ENCODE results near the gene IRF5. TPM values are rescaled to one million over a fixed set of nuclear protein-coding genes. Genes with fewer than 3 reads are reported as not detected.

Gene IRF5
- total and polyA plus RNA-seq, 4 donors: 4.3 to 6.2 (median 4.5) TPM

GRCh38 chr7:128921866-128922440, 15.8 kb upstream of the IRF5 start:
- Histone ChIP-seq H3K36me3 (ENCODE audit: control insufficient read depth in 4 of 4, insufficient read depth in 3 of 4, low read depth in 1 of 4, low read length in 3 of 4) (no peaks in the 10 kb centered on the region), H3K4me3 (ENCODE audit: low read depth in 1 of 3, low read length in 3 of 3) (no peak overlapping the region), H3K27ac (ENCODE audit: low read depth in 1 of 2, low read length in 2 of 2) (no peak overlapping the region), H3K4me1 (ENCODE audit: control insufficient read depth in 4 of 4, insufficient read depth in 4 of 4, low read length in 3 of 4) (no peaks in the 10 kb centered on the region), H3K9ac (ENCODE audit: low read depth in 1 of 2, low read length in 2 of 2) (no peak overlapping the region), H3K27me3 (ENCODE audit: control insufficient read depth in 4 of 4, insufficient read depth in 4 of 4, low read length in 3 of 4) (no peaks in the 10 kb centered on the region), H3K9me3 (ENCODE audit: control insufficient read depth in 4 of 4, low read length in 3 of 4) (no peaks in the 10 kb centered on the region)
- TF ChIP-seq FOXA2 (IDR thresholded peaks at IDR 0.05): no peak
- TF ChIP-seq SP1 (IDR thresholded peaks at IDR 0.05): no peak
- DNase-seq (ENCODE audit: low spot score): no peak
- 80% methylated on average over 9 of the region's 9 CpGs for WGBS

DNA sequence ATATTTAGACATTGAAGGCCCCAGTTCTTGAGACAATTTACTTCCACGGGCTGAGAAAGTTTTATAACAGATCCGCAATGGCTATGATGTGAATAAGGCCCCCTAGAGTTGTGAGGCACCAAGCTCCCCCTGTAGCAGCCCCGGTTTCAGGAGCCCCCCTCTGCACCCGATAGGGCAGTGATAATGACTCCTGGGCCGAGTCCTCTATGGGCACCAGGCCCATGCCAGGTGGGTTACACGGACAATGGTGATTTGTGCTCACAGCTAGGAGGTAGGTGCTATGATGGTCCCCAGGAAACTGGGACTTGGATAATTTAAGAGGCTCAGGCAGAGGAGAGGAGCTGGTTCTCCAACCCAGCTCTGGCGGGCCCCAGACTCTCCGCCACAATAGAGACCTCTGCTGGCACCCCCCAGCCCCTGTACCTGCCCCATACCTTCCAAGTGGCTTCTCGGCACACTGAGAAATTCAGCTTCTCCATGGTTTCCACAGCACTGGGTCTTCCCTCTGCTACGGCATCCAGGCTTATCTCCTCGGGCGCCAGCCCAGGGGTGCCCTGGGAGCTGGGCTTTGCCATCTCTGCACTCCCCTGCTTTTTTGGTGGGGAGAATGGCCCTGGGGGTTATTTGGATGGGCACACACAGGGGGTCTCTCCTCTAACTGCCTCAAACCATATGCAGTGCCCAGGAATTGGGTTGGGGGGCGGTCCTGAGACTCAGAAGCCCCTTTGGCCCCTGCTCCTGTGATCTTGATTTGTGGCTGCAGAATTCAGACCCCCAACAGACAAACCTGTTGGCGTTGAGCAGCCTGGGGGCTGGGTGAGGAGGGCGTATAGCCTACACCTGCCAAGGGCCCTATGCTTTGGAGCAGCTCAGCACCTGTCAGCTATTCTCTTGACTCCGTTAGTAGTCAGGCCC, 15.0 kb upstream of the IRF5 start:
- WGBS: 90% methylated on average over 16 of the region's 16 CpGs
- TF ChIP-seq ATF3 (IDR thresholded peaks at IDR 0.05) (no peak), TAF1 (conservative IDR thresholded peaks at IDR 0.05) (no peak), GABPA (IDR thresholded peaks at IDR 0.05 in 1 of 2, conservative IDR thresholded peaks at IDR 0.05 in 1 of 2) (no peak), JUND (IDR thresholded peaks at IDR 0.05) (no peak), HNF4A (conservative IDR thresholded peaks at IDR 0.05) (no peak), NR2F2 (IDR thresholded peaks at IDR 0.05) (no peak), ZBTB33 (IDR thresholded peaks at IDR 0.05) (no peak), EGR1 (IDR thresholded peaks at IDR 0.05; ENCODE audit: low read depth in 2 of 2) (no peak), SP1 (IDR thresholded peaks at IDR 0.05) (no peak), HNF4G (IDR thresholded peaks at IDR 0.05) (no peak), RAD21 (IDR thresholded peaks at IDR 0.05) (no peak), CTCF (IDR thresholded peaks at IDR 0.05; ENCODE audit: low read depth, low read length, missing input control) (no peak), YY1 (IDR thresholded peaks at IDR 0.05) (no peak), FOXA1 (IDR thresholded peaks at IDR 0.05) (no peak)
- TF ChIP-seq, protein P1, sequence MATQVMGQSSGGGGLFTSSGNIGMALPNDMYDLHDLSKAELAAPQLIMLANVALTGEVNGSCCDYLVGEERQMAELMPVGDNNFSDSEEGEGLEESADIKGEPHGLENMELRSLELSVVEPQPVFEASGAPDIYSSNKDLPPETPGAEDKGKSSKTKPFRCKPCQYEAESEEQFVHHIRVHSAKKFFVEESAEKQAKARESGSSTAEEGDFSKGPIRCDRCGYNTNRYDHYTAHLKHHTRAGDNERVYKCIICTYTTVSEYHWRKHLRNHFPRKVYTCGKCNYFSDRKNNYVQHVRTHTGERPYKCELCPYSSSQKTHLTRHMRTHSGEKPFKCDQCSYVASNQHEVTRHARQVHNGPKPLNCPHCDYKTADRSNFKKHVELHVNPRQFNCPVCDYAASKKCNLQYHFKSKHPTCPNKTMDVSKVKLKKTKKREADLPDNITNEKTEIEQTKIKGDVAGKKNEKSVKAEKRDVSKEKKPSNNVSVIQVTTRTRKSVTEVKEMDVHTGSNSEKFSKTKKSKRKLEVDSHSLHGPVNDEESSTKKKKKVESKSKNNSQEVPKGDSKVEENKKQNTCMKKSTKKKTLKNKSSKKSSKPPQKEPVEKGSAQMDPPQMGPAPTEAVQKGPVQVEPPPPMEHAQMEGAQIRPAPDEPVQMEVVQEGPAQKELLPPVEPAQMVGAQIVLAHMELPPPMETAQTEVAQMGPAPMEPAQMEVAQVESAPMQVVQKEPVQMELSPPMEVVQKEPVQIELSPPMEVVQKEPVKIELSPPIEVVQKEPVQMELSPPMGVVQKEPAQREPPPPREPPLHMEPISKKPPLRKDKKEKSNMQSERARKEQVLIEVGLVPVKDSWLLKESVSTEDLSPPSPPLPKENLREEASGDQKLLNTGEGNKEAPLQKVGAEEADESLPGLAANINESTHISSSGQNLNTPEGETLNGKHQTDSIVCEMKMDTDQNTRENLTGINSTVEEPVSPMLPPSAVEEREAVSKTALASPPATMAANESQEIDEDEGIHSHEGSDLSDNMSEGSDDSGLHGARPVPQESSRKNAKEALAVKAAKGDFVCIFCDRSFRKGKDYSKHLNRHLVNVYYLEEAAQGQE (IDR thresholded peaks at IDR 0.05): no peak
- TF ChIP-seq, protein P2, sequence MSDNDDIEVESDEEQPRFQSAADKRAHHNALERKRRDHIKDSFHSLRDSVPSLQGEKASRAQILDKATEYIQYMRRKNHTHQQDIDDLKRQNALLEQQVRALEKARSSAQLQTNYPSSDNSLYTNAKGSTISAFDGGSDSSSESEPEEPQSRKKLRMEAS (IDR thresholded peaks at IDR 0.05): no peak
- Histone ChIP-seq H3K4me3 (ENCODE audit: low read depth in 1 of 3, low read length in 3 of 3) (no peak overlapping the region), H3K4me1 (ENCODE audit: control insufficient read depth in 4 of 4, insufficient read depth in 4 of 4, low read length in 3 of 4) (no peaks in the 10 kb centered on the region), H3K9me3 (ENCODE audit: control insufficient read depth in 4 of 4, low read length in 3 of 4) (no peaks in the 10 kb centered on the region), H3K9ac (ENCODE audit: low read depth in 1 of 2, low read length in 2 of 2) (no peak overlapping the region), H3K36me3 (ENCODE audit: control insufficient read depth in 4 of 4, insufficient read depth in 3 of 4, low read depth in 1 of 4, low read length in 3 of 4) (no peaks in the 10 kb centered on the region), H3K27me3 (ENCODE audit: control insufficient read depth in 4 of 4, insufficient read depth in 4 of 4, low read length in 3 of 4) (no peaks in the 10 kb centered on the region), H3K27ac (ENCODE audit: low read depth in 1 of 2, low read length in 2 of 2) (no peak overlapping the region)
- DNase-seq (ENCODE audit: low spot score): no peak

Data from liver (tissue), 9 donors.